MM.1S (cell line): ENCODE measurements around the gene EXOSC5.

Source experiments
- EZH2 ChIP-seq: fragments of 300-600 bp; sonication (generic); optimal IDR thresholded peaks from 2 replicates; pipeline ENCODE3; 2017; ENCODE audit warnings: low read depth, mild to moderate bottlenecking, antibody characterized with exemption, low read length, mixed read lengths
- EZH2phosphoT487 ChIP-seq: fragments of 300-600 bp; sonication (generic); IDR thresholded peaks from 2 replicates; pipeline ENCODE4 v1.6.1; 2018; ENCODE audit warnings: antibody characterized with exemption, low read length
- TF ChIP-seq, protein P1 (sequence below): fragments of 300-600 bp; sonication (generic); IDR thresholded peaks from 2 replicates; pipeline ENCODE4 v1.5.1; 2016; ENCODE audit warnings: antibody characterized with exemption, low read length, mixed read lengths

- TF ChIP-seq, protein P1, sequence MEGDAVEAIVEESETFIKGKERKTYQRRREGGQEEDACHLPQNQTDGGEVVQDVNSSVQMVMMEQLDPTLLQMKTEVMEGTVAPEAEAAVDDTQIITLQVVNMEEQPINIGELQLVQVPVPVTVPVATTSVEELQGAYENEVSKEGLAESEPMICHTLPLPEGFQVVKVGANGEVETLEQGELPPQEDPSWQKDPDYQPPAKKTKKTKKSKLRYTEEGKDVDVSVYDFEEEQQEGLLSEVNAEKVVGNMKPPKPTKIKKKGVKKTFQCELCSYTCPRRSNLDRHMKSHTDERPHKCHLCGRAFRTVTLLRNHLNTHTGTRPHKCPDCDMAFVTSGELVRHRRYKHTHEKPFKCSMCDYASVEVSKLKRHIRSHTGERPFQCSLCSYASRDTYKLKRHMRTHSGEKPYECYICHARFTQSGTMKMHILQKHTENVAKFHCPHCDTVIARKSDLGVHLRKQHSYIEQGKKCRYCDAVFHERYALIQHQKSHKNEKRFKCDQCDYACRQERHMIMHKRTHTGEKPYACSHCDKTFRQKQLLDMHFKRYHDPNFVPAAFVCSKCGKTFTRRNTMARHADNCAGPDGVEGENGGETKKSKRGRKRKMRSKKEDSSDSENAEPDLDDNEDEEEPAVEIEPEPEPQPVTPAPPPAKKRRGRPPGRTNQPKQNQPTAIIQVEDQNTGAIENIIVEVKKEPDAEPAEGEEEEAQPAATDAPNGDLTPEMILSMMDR, result no peak
- no peak for TF ChIP-seq EZH2
- TF ChIP-seq EZH2phosphoT487, result no peak
Measured at GRCh38 chr19:41339936-41340335, 57.2 kb downstream of the EXOSC5 start.
